ENCODE results near the gene CCL14. TPM values are rescaled to one million over a fixed set of nuclear protein-coding genes. Genes with fewer than 3 reads are reported as not detected.

The CCL14 gene
- total RNA-seq, 1 donor from 2014 or later: 168 TPM

DNA sequence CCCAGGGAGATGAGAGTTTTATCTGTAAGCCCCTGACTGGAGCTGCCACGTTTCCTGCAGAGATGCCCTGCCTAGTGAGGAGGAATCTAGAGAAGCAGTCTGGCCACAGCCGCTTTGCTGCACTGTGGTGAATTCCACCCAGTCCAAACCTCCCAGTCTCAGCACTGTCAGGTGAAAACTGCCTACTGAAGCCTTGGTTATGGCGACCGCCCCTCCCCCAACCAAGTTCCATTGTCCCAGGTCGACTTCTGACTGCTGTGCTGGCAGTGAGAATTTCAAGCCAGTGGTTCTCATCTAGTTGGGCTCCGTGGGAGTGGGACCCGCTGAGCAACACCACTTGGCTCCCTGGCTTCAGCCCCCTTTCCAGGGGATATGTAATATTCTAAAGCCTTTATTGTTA is 32.8 kb downstream of the CCL14 start:
- Histone ChIP-seq H3K4me1 (no peaks in the 10 kb centered on the region), H3K36me3 (no peaks in the 10 kb centered on the region), H3K9me3 (no peaks in the 10 kb centered on the region), H3K4me3 (no peak overlapping the region), H3K27me3 (no peaks in the 10 kb centered on the region), H3K27ac (no peak overlapping the region)
- DNase-seq (ENCODE audit: low spot score in 2 of 2): no peak
- TF ChIP-seq, protein P1, sequence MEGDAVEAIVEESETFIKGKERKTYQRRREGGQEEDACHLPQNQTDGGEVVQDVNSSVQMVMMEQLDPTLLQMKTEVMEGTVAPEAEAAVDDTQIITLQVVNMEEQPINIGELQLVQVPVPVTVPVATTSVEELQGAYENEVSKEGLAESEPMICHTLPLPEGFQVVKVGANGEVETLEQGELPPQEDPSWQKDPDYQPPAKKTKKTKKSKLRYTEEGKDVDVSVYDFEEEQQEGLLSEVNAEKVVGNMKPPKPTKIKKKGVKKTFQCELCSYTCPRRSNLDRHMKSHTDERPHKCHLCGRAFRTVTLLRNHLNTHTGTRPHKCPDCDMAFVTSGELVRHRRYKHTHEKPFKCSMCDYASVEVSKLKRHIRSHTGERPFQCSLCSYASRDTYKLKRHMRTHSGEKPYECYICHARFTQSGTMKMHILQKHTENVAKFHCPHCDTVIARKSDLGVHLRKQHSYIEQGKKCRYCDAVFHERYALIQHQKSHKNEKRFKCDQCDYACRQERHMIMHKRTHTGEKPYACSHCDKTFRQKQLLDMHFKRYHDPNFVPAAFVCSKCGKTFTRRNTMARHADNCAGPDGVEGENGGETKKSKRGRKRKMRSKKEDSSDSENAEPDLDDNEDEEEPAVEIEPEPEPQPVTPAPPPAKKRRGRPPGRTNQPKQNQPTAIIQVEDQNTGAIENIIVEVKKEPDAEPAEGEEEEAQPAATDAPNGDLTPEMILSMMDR (IDR thresholded peaks at IDR 0.05): no peak
- intact Hi-C loops (cut with DNase I): no loop called here

DNA sequence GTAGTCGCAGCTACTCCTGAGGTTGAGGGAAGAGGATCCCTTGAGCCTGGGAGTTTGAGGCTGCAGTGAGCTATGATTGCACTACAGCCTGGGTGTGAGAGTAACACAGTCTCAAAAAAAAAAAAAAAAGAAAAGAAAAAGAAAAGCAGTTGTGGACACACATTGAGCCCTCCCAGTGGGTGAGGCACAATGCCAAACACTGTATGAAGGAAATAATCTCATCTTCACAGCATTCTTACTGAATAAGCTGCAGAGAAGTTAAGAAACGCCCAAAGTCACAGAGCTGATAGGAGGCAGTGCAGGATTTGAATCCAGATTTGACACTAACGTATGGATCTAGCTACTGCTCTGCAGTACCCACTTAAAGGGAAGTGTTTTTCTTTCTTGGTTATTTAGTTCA is 37.1 kb downstream of the CCL14 start:
- Histone ChIP-seq H3K27me3 (no peaks in the 10 kb centered on the region), H3K27ac (no peak overlapping the region), H3K4me1 (no peaks in the 10 kb centered on the region), H3K4me3 (no peak overlapping the region), H3K9me3 (no peaks in the 10 kb centered on the region), H3K36me3 (no peaks in the 10 kb centered on the region)
- intact Hi-C loops (cut with DNase I): no loop called here
- DNase-seq (ENCODE audit: low spot score in 2 of 2): no peak
- TF ChIP-seq, protein P1 (IDR thresholded peaks at IDR 0.05): no peak

DNA sequence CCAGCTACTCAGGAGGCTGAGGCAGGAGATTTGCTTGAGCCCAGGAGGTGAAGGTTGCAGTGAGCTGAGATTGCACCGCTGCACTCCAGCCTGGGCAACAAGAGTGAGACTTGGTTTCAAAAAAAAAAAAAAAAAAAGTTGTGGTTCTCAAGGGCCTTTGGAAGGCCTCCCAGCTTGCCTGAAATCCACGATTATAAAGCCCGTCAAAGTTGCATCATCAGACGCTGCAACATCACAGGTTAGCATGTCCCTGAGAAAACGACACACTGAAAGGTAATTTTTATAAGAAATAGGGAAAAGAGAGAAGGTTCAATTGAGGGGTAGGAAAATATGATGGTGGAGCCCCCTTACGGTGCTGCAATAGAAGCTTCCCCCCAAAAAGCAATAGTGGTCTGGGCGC is 38.4 kb downstream of the CCL14 start:
- intact Hi-C loops (cut with DNase I): no loop called here

DNA sequence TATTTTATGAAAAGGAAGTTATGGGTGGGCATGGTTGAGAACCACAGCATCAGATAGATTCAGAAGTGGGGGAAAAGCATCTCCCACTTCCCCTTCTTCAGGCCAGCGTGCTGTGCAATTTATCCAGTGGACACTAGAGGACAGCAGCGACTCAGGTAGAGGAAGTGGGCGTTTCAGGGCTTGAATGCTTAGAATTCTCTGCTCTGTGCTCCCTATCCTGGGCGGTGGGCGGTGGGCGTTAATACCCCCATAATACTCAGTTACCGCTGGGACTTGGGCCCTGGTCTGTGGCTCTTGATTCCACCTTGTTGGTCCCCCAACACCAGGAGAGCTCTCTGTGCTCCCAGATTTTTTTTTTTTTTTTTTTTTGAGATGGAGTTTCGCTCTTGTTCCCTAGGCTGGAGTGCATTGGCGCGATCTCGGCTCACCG is 39.4 kb downstream of the CCL14 start:
- TF ChIP-seq, protein P1 (IDR thresholded peaks at IDR 0.05): peak; percentile 27 to 63 (median 53)
- Histone ChIP-seq H3K27me3 (no peaks in the 10 kb centered on the region), H3K9me3 (no peaks in the 10 kb centered on the region), H3K4me1 (no peaks in the 10 kb centered on the region), H3K36me3 (no peaks in the 10 kb centered on the region), H3K27ac (no peak overlapping the region), H3K4me3 (peak overlapping the region in 1 of 2 donors; percentile 42)
- DNase-seq (ENCODE audit: low spot score in 2 of 2): no peak
- intact Hi-C loops (cut with DNase I): no loop called here

More for the DNA sequence above, 38.4 kb downstream of the CCL14 start:
- H3K4me1 ChIP-seq: no peaks in the 10 kb centered on the region
- H3K4me3 ChIP-seq: no peak overlapping the region
- TF ChIP-seq, protein P1 (IDR thresholded peaks at IDR 0.05): no peak
- no peaks in the 10 kb centered on the region for H3K36me3 ChIP-seq
- no peaks in the 10 kb centered on the region for H3K27me3 ChIP-seq
- no peak overlapping the region for H3K27ac ChIP-seq
- no peak for DNase-seq (ENCODE audit: low spot score in 2 of 2)
- H3K9me3 ChIP-seq: no peaks in the 10 kb centered on the region

DNA sequence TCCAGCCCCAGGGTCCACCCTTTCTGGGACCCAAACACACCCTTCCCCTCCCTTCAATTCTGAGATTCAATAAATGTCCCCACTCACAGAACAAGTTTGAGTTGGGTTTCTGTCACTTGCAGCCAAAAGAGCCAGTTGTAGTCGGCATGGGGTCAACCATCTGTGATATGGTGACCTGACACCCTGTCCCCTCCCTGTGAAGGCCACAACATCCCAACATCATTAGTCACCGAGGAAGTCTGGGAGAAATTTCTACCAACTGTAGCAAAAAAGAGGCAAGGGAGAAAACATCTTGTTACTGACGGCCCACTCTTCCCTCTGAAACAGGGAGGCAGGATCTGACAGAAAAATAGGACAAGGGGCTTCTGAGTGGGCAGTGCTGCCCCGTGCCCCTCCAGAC is 42.4 kb downstream of the CCL14 start:
- Histone ChIP-seq H3K27me3 (no peaks in the 10 kb centered on the region), H3K4me1 (no peaks in the 10 kb centered on the region), H3K36me3 (no peaks in the 10 kb centered on the region), H3K9me3 (no peaks in the 10 kb centered on the region), H3K4me3 (no peak overlapping the region), H3K27ac (no peak overlapping the region)
- TF ChIP-seq, protein P1 (IDR thresholded peaks at IDR 0.05): no peak
- intact Hi-C loops (cut with DNase I): no loop called here
- DNase-seq (ENCODE audit: low spot score in 2 of 2): no peak

DNA sequence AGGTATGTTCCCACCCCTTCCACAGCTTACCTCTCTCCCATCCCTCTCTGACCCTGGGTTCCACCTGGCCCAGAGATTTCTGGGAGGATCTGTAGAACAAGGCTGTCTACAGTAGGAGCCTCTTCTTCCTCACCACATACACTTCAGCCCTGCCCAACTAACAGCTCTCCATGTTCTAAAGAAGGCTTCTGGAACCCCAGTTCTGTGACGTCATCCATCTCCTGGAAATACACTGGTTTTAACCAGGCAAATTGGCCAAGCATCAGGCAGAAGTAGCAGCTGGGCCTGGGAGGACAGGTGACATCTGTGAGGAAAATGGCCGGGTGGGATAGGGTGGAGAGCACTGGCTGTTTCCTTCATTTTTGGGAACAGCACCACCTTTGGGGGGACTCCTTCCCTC is 43.0 kb downstream of the CCL14 start, which contains the start of gene LYZL6:
TSS of gene LYZL6 (minus strand) at position 177 of the 400 bp plus-strand sequence. CDS start 4,357 bp downstream, outside the sequence.
- H3K9me3 ChIP-seq: no peaks in the 10 kb centered on the region
- TF ChIP-seq, protein P1 (IDR thresholded peaks at IDR 0.05): no peak
- H3K27ac ChIP-seq: no peak within 1 kb of the TSS
- DNase-seq (ENCODE audit: low spot score in 2 of 2): no peak
- H3K27me3 ChIP-seq: no peaks in the 10 kb centered on the region
- no peaks in the 10 kb centered on the region for H3K4me1 ChIP-seq
- H3K4me3 ChIP-seq: no peak within 1 kb of the TSS
- H3K36me3 ChIP-seq: no peaks in the 10 kb centered on the region
- intact Hi-C loops (cut with DNase I): no loop called here
